Ovary (tissue), 9 donors: ENCODE data around the gene SEMA6D. TPM values are rescaled to one million over a fixed set of nuclear protein-coding genes. Genes with fewer than 3 reads are reported as not detected.

Experiments used
- DNase-seq, 5 donors: peaks; one replicate each; pipeline ENCODE4 v3.0.0-alpha.2; 2019 to 2020
- H3K27ac ChIP-seq, 2 donors: fragments of 200-600 bp; one replicate each; pipeline versions ENCODE4 v1.5.1 to v1.8.0; 2019 to 2022
- H3K27me3 ChIP-seq: fragments of 200-600 bp; one replicate; pipeline ENCODE4 v1.8.0; 2022
- H3K36me3 ChIP-seq: fragments of 200-600 bp; sonication (generic); one replicate; pipeline ENCODE4 v1.5.1; 2019
- H3K4me1 ChIP-seq: one replicate; pipeline ENCODE4 v1.8.1; 2013; ENCODE audit warnings: mild to moderate bottlenecking, moderate library complexity; ENCODE audit not compliant: insufficient read depth
- H3K4me3 ChIP-seq: fragments of 200-600 bp; sonication (generic); one replicate; pipeline ENCODE4 v1.5.1; 2017
- H3K9me3 ChIP-seq, 2 donors: fragments of 200-600 bp in 1 of 2; sonication (generic) in 1 of 2; one replicate each; pipeline versions ENCODE4 v1.5.1 to v1.8.1; 2013 to 2019; ENCODE audit warnings: mild to moderate bottlenecking in 1 of 2, moderate library complexity in 1 of 2
- EP300 ChIP-seq: sonication (generic); formaldehyde crosslinking; IDR thresholded peaks from one replicate; pipeline ENCODE4 v1.6.1; 2017; ENCODE audit warnings: antibody characterized with exemption
- POLR2A ChIP-seq: fragments of 450-650 bp; IDR thresholded peaks from one replicate; pipeline ENCODE4 v1.6.1; 2017; ENCODE audit warnings: antibody characterized with exemption, mild to moderate bottlenecking, moderate library complexity
- WGBS, 3 donors: extraction: QIAGEN DNeasy Blood & Tissue Kit in 1 of 3; methylation state at CpG; one replicate each; pipeline versions ENCODE4 v1.1.5 to v1.1.7; 2013 to 2017; 5-methylcytosine and 5-hydroxymethylcytosine counted together
- intact Hi-C, 4 donors: fragments of 100-400 bp; cut with DNase I; formaldehyde crosslinking; loops; one replicate each; pipeline versions ENCODE4 v1.11.0 to v1.15.1; 2022 to 2023
- polyA plus RNA-seq, 2 donors: library from polyadenylated mRNA; stranded (reverse); fragments of 200-250 nt in 1 of 2; fragments of 350-450 nt in 1 of 2; fragmentation: Illumina TruSeq in 1 of 2; extraction: RNeasy Lipid Tissue Mini Kit (QIAGEN cat#74804) in 1 of 2; gene quantifications; one replicate each; pipeline ENCODE4 v1.2.3, GENCODE V29; 2013 to 2014
- total RNA-seq, 7 donors: library from RNA; depleted of rRNA in 2 of 7; stranded (reverse); fragments of >200 nt in 2 of 7; fragmentation: NEBNext Ultra II Directional in 3 of 7; extraction: Animal tissue kit (Norgen Biotek cat#: 25700) in 3 of 7; gene quantifications; one replicate each; pipeline versions ENCODE4 v1.1.0 to v1.2.4, GENCODE V29; 2016 to 2023
- TF ChIP-seq, protein P1 (sequence below), 3 donors: fragments of 450-650 bp in 2 of 3; fragments of 200-600 bp in 1 of 3; IDR thresholded peaks; one replicate each; pipeline versions ENCODE4 v1.5.1 to v1.8.0; 2016 to 2022; ENCODE audit warnings: antibody characterized with exemption in 3 of 3, mild to moderate bottlenecking in 1 of 3
- donor health status: DM: no; HTN: no; CAD: no; lungs with moderate emphysema.
- donor health status: DM: no; HTN: no; CAD: no.
- donor health status: Bipolar disorder and iron deficiency.
- donor health status: DM: yes; HTN: yes; CAD: no.
- donor health status: DM: no; HTN: no; CAD: no.
- donor health status: DM: yes; HTN: yes; CAD: no.

SEMA6D gene
- total and polyA plus RNA-seq, 9 donors, result 13.7 to 45.3 (median 27.2) TPM

DNA sequence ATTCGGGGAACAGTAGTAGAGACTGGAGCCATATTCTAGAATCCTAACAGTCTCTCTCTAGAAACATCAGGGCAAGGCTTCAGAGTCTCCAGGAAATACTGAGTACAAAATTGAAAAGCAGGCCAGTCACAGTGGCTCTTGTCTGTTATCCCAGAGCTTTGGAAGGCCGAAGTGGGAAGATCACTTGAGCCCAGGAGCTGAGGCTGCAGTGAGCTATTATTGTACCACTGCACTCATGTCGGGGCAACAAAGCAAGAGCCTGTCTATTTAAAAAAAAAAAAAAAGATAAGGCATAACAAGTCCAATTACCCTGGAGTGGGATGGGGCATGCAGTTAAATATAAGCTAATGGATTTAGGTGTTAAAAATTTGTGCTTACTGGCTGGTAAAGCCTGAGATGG lies 79.0 kb downstream of the SEMA6D start:
- Histone ChIP-seq H3K27me3 (no peaks in the 10 kb centered on the region), H3K4me3 (no peak overlapping the region), H3K27ac (no peak overlapping the region), H3K9me3 (no peaks in the 10 kb centered on the region), H3K4me1 (no peaks in the 10 kb centered on the region), H3K36me3 (no peaks in the 10 kb centered on the region)
- intact Hi-C loops, result no loop called here
- DNase-seq, result no peak
- TF ChIP-seq EP300, result no peak
- no peak for TF ChIP-seq POLR2A
- TF ChIP-seq, protein P1, sequence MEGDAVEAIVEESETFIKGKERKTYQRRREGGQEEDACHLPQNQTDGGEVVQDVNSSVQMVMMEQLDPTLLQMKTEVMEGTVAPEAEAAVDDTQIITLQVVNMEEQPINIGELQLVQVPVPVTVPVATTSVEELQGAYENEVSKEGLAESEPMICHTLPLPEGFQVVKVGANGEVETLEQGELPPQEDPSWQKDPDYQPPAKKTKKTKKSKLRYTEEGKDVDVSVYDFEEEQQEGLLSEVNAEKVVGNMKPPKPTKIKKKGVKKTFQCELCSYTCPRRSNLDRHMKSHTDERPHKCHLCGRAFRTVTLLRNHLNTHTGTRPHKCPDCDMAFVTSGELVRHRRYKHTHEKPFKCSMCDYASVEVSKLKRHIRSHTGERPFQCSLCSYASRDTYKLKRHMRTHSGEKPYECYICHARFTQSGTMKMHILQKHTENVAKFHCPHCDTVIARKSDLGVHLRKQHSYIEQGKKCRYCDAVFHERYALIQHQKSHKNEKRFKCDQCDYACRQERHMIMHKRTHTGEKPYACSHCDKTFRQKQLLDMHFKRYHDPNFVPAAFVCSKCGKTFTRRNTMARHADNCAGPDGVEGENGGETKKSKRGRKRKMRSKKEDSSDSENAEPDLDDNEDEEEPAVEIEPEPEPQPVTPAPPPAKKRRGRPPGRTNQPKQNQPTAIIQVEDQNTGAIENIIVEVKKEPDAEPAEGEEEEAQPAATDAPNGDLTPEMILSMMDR (IDR thresholded peaks at IDR 0.05), result no peak
- WGBS, 3 donors, result 51 to 84% (median 56%) methylated on average over 3 of the region's 3 CpGs

DNA sequence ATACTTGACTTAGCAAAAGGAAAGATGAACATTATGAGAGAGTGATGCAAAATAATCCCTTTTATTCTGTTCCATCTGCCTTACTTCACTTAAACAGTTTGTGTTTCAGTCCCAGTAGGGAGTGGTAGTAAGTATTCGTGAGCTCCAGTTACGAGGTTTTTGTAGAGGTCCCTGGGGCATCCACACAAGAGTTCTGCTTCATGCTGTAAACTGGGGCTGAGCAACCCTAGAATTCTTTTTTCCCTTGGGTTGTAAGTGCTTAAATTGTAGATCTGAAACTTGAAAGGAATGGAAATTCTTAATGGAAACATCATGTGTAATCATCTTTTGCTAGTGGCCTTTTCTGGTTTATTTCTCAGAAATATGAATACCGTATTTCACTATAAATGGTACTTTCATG lies 79.5 kb downstream of the SEMA6D start:
- H3K4me3 ChIP-seq, result no peak overlapping the region
- H3K9me3 ChIP-seq, result no peaks in the 10 kb centered on the region
- 76 to 83% (median 81%) methylated on average over 3 of the region's 3 CpGs for WGBS, 3 donors
- TF ChIP-seq POLR2A (no peak), EP300 (no peak)
- TF ChIP-seq, protein P1 (IDR thresholded peaks at IDR 0.05), result no peak
- H3K27me3 ChIP-seq, result no peaks in the 10 kb centered on the region
- H3K27ac ChIP-seq, result no peak overlapping the region
- no peaks in the 10 kb centered on the region for H3K36me3 ChIP-seq
- H3K4me1 ChIP-seq, result no peaks in the 10 kb centered on the region
- intact Hi-C loops, result no loop called here
- no peak for DNase-seq

DNA sequence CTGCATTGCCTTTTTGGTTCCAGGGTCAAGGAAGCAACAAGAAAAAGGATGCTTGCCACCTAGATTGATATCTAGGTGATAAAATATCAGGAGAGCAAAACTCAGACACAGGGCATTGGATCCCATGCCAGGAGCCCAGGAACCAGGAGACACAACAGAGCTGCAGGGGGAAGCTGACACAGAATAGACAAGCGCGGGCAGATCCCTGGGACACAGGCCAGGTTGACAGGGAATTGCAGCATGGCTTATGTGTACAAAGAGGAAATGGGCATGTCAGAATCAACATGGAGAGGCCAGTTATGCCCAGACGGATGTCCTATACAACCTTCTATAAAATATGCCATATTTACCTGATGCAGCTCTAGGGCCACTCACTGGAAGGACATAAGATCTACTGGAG lies 84.2 kb downstream of the SEMA6D start:
- H3K27ac ChIP-seq, result no peak overlapping the region
- no peaks in the 10 kb centered on the region for H3K9me3 ChIP-seq
- WGBS, 3 donors, result 82 to 88% (median 88%) methylated on average over 3 of the region's 3 CpGs
- H3K36me3 ChIP-seq, result no peaks in the 10 kb centered on the region
- no peak for DNase-seq
- H3K4me1 ChIP-seq, result no peaks in the 10 kb centered on the region
- intact Hi-C loops, result no loop called here
- TF ChIP-seq EP300, result no peak
- H3K4me3 ChIP-seq, result no peak overlapping the region
- no peaks in the 10 kb centered on the region for H3K27me3 ChIP-seq

DNA sequence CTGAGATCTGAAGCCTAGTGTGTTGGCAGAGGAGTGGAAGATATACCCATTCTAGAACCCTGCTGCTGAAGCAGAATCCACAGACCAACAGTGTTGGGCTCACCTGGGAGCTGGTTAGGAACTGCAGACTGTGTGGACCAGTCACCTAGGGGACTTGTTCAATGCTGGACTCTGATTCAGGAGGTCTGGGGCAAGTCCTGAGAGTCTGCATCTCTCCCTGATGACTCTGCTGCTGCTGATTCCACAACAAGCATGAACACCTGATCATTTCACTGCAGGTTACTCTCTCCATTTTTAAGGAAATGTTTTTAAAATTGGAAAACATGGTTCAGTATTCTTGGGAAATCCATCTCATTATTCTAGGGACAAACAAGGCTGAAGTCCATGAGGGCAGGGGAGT lies 84.9 kb downstream of the SEMA6D start:
- no peaks in the 10 kb centered on the region for H3K9me3 ChIP-seq
- no peak overlapping the region for H3K27ac ChIP-seq
- no peak for DNase-seq
- H3K4me1 ChIP-seq, result no peaks in the 10 kb centered on the region
- H3K4me3 ChIP-seq, result no peak overlapping the region
- intact Hi-C loops, result no loop called here
- H3K36me3 ChIP-seq, result no peaks in the 10 kb centered on the region
- no peaks in the 10 kb centered on the region for H3K27me3 ChIP-seq
- TF ChIP-seq, protein P1 (IDR thresholded peaks at IDR 0.05), result no peak
- TF ChIP-seq EP300 (no peak), POLR2A (no peak)

DNA sequence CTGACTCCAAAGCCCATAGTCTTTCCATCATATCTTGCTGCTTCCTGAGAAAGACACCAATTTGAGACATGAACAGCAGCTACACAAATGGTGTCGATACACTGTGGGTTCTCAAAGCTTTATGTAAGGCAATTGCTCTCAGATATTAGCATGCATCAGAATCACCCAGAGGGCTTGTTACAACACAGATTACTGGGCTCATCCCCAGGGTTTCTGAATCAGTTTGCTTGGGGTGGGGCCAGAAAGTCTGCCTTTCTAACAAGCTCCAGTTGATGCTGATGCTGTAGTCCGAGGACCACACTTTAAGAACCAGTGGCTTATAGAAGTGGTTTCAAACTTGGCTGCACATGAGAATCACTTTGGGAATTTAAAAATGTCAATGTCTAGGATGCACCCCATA lies 86.5 kb downstream of the SEMA6D start:
- WGBS, 3 donors, result 95 to 97% (median 96%) methylated on average over 2 of the region's 2 CpGs
- no peak for DNase-seq
- no peaks in the 10 kb centered on the region for H3K36me3 ChIP-seq
- no peak overlapping the region for H3K27ac ChIP-seq
- intact Hi-C loops, result no loop called here
- no peaks in the 10 kb centered on the region for H3K9me3 ChIP-seq
- H3K4me3 ChIP-seq, result no peak overlapping the region
- H3K27me3 ChIP-seq, result no peaks in the 10 kb centered on the region
- H3K4me1 ChIP-seq, result no peaks in the 10 kb centered on the region
- TF ChIP-seq, protein P1 (IDR thresholded peaks at IDR 0.05), result no peak
- no peak for TF ChIP-seq POLR2A
